Smooth muscle cell (in vitro differentiated cells): ENCODE results near the gene INSYN2A. TPM values are rescaled to one million over a fixed set of nuclear protein-coding genes. Genes with fewer than 3 reads are reported as not detected.

Experiments
- DNase-seq: peaks from one replicate; lab custom pipeline; 2025; ENCODE audit not compliant: unreplicated experiment; lab: John Stamatoyannopoulos, UW
- H2AFZ ChIP-seq: fragments of 200-600 bp; sonication (generic); 2 replicates; pipeline ENCODE4 v1.6.0; 2016; ENCODE audit warnings: antibody characterized with exemption, low read depth, mild to moderate bottlenecking
- H3F3A ChIP-seq: fragments of 200-600 bp; sonication (generic); 2 replicates; pipeline ENCODE4 v1.6.0; 2017; ENCODE audit warnings: antibody characterized with exemption, low read depth
- H3K27ac ChIP-seq: fragments of 200-600 bp; sonication (generic); 2 replicates; pipeline ENCODE4 v1.5.1; 2016; ENCODE audit warnings: low read depth, mild to moderate bottlenecking
- H3K27me3 ChIP-seq: fragments of 200-600 bp; sonication (generic); 2 replicates; pipeline ENCODE4 v1.6.1; 2016; ENCODE audit warnings: low read depth, mild to moderate bottlenecking
- H3K36me3 ChIP-seq: fragments of 200-600 bp; sonication (generic); 2 replicates; pipeline ENCODE4 v1.5.1; 2016; ENCODE audit warnings: low read depth
- H3K4me1 ChIP-seq: fragments of 200-600 bp; sonication (generic); 2 replicates; pipeline ENCODE4 v1.5.1; 2016; ENCODE audit warnings: low read depth
- H3K4me2 ChIP-seq: fragments of 200-600 bp; sonication (generic); 2 replicates; pipeline ENCODE4 v1.6.0; 2016; ENCODE audit warnings: mild to moderate bottlenecking
- H3K4me3 ChIP-seq: fragments of 200-600 bp; sonication (generic); 2 replicates; pipeline ENCODE4 v1.5.1; 2016; ENCODE audit warnings: mild to moderate bottlenecking
- H3K79me2 ChIP-seq: fragments of 200-600 bp; sonication (generic); 2 replicates; pipeline ENCODE4 v1.6.0; 2016; ENCODE audit warnings: low read depth, mild to moderate bottlenecking
- H3K9ac ChIP-seq: fragments of 200-600 bp; sonication (generic); 2 replicates; pipeline ENCODE4 v1.6.0; 2016; ENCODE audit warnings: low read depth
- H3K9me3 ChIP-seq: fragments of 200-600 bp; sonication (generic); replicated peaks from 2 replicates; pipeline ENCODE4 v1.5.1; 2016; ENCODE audit warnings: low read depth
- H4K20me1 ChIP-seq: fragments of 200-600 bp; sonication (generic); 2 replicates; pipeline ENCODE4 v1.6.0; 2016; ENCODE audit warnings: low read depth
- WGBS: methylation state at CpG from one replicate; pipeline ENCODE4 v1.1.7; 2016; ENCODE audit warnings: low lambda C conversion rate; 5-methylcytosine and 5-hydroxymethylcytosine counted together
- polyA plus RNA-seq: library from polyadenylated mRNA; unstranded; fragments of >200 nt; fragmentation: Nextera tagmentation; extraction: Ambion mirVana; gene quantifications from 2 replicates; pipeline ENCODE4 v1.2.1, GENCODE V29; 2016
- total RNA-seq: library from RNA; depleted of rRNA; stranded (reverse); fragments of >200 nt; gene quantifications from 2 replicates; pipeline ENCODE4 v1.2.3, GENCODE V29; 2014
- TF ChIP-seq, protein P1 (sequence below): fragments of 200-600 bp; sonication (generic); IDR thresholded peaks from 2 replicates; pipeline ENCODE4 v1.5.1; 2017; ENCODE audit warnings: borderline replicate concordance, mild to moderate bottlenecking, antibody characterized with exemption; ENCODE audit not compliant: insufficient read depth, poor library complexity, severe bottlenecking

Gene INSYN2A
- total and polyA plus RNA-seq, 2 experiments from 2014 or later = 0.09 to 0.15 TPM

DNA sequence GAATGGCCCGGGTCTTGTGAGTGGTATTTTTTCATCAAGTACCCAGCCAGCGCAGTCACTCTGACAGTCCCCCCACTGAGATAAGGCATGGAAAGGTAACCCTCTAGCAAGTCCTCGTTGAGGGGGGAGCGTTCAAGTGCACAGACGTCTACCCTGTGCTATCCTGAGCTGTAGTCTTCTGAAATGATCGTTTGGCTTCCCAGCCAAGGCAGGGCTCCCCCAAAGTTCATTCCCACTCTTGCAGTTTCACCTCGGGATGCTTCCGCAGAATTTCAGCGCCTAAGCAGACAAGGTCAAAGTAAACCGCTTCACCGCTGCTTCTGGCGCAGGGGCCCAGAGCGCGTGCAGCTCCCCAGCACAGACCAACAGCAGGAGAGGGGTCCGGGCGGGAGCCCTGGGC, 1.8 kb downstream of the INSYN2A start:
- Histone ChIP-seq H3K4me1 (peaks cover 13% of the 10 kb centered on the region), H3K4me3 (no peak overlapping the region), H3F3A (no peaks in the 10 kb centered on the region), H4K20me1 (peaks cover 94% of the 10 kb centered on the region), H3K79me2 (no peaks in the 10 kb centered on the region), H3K9ac (no peak overlapping the region), H3K27me3 (peaks cover 25% of the 10 kb centered on the region), H3K27ac (no peak overlapping the region), H3K36me3 (no peaks in the 10 kb centered on the region), H3K4me2 (peak overlapping the region; percentile 96), H3K9me3 (no peaks in the 10 kb centered on the region), H2AFZ (no peak overlapping the region)
- no peak for DNase-seq
- TF ChIP-seq, protein P1, sequence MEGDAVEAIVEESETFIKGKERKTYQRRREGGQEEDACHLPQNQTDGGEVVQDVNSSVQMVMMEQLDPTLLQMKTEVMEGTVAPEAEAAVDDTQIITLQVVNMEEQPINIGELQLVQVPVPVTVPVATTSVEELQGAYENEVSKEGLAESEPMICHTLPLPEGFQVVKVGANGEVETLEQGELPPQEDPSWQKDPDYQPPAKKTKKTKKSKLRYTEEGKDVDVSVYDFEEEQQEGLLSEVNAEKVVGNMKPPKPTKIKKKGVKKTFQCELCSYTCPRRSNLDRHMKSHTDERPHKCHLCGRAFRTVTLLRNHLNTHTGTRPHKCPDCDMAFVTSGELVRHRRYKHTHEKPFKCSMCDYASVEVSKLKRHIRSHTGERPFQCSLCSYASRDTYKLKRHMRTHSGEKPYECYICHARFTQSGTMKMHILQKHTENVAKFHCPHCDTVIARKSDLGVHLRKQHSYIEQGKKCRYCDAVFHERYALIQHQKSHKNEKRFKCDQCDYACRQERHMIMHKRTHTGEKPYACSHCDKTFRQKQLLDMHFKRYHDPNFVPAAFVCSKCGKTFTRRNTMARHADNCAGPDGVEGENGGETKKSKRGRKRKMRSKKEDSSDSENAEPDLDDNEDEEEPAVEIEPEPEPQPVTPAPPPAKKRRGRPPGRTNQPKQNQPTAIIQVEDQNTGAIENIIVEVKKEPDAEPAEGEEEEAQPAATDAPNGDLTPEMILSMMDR = no peak
- 40% methylated on average over 16 of the region's 16 CpGs for WGBS

DNA sequence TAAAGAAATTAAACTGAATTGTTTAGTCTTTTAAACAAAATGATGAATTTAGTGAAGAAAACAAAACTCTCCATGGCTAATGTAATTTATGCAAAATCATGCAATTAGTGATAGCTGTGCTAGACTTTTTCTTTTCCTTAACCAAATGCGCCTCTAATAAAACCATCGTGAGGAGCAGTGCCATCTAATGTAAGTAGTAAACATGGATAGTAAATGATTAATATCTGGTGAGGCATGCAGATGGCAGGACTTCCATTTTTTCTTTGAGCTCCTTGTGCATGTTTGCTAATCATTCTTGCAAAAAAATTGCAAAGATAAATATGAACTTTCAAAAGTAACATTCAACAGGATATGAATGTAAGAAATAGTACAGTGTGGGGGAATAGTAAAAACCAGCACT, 2.3 kb downstream of the INSYN2A start:
- Histone ChIP-seq H3K27ac (no peak overlapping the region), H3K36me3 (no peaks in the 10 kb centered on the region), H3K4me2 (no peak overlapping the region), H3K4me1 (peaks cover 13% of the 10 kb centered on the region), H3K9me3 (no peaks in the 10 kb centered on the region), H3K9ac (no peak overlapping the region), H3K79me2 (no peaks in the 10 kb centered on the region), H3F3A (no peaks in the 10 kb centered on the region), H3K4me3 (no peak overlapping the region), H2AFZ (no peak overlapping the region), H4K20me1 (peaks cover 92% of the 10 kb centered on the region), H3K27me3 (peaks cover 25% of the 10 kb centered on the region)
- TF ChIP-seq, protein P1 = no peak
- no peak for DNase-seq
- WGBS = 78% methylated on average over 2 of the region's 2 CpGs

DNA sequence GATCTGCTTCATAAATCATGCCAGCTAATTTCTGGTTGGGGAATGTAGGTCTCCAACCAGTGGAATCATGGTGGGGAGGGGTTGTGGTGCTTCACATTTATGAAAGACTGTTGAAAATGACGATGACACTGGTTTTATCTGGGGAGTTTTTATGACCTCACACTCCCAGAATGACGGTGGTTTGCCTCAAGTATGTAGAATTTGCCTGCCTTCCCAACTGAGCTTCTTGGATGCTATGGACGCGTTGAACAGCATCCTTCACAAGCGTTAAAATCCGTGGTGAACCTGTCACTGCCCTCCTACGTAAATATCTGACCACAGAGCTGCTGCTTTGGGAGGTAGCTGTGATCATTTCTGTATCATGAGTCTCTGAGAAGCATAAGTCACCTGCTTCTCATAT, 3.3 kb downstream of the INSYN2A start:
- Histone ChIP-seq H3K36me3 (no peaks in the 10 kb centered on the region), H3K4me1 (peaks cover 13% of the 10 kb centered on the region), H4K20me1 (peaks cover 94% of the 10 kb centered on the region), H3K79me2 (no peaks in the 10 kb centered on the region), H3K4me2 (no peak overlapping the region), H3K9ac (no peak overlapping the region), H3K27me3 (peaks cover 25% of the 10 kb centered on the region), H3K27ac (no peak overlapping the region), H2AFZ (no peak overlapping the region), H3K9me3 (no peaks in the 10 kb centered on the region), H3F3A (no peaks in the 10 kb centered on the region), H3K4me3 (no peak overlapping the region)
- no peak for DNase-seq
- 38% methylated on average over 7 of the region's 7 CpGs for WGBS
- TF ChIP-seq, protein P1 = no peak

DNA sequence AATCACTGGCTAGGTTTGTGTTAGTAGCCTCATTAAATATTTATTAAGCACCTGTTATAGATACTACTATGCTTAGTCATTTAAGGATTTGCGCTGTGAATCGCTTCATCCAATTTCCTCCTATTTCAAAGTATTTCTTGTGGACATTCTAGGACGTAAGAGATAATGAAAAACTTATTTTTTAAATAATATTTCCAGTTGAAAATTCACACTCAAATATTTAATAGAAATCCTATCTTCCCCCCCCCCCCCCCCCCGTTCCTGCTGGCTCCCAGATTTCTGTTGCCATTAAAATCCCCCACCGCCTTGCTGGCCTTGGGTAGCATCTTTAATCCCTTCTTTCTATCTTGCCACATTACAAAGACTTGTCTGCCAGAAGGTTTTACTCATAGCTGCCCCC, 6.0 kb downstream of the INSYN2A start:
- TF ChIP-seq, protein P1 = no peak
- Histone ChIP-seq H3K4me2 (no peak overlapping the region), H3K4me1 (peaks cover 5% of the 10 kb centered on the region), H3K79me2 (no peaks in the 10 kb centered on the region), H2AFZ (no peak overlapping the region), H3K4me3 (no peak overlapping the region), H3K27ac (no peak overlapping the region), H3K36me3 (no peaks in the 10 kb centered on the region), H3K9me3 (no peaks in the 10 kb centered on the region), H4K20me1 (peaks cover 76% of the 10 kb centered on the region), H3K27me3 (peaks cover 21% of the 10 kb centered on the region), H3K9ac (no peak overlapping the region), H3F3A (no peaks in the 10 kb centered on the region)
- DNase-seq = no peak
- 77% methylated on average over 5 of the region's 5 CpGs for WGBS
